CD4-positive, alpha-beta T cell (primary cell): Measurements from ENCODE around the gene GLP1R. TPM values are rescaled to one million over a fixed set of nuclear protein-coding genes. Genes with fewer than 3 reads are reported as not detected.

ENCODE experiments used
- ATAC-seq: fragments of 200-7000 bp; cut with Tn5 transposase; one replicate; pipeline ENCODE4 v1.10.0; 2022; ENCODE audit warnings: mild to moderate bottlenecking; ENCODE audit not compliant: poor library complexity
- CTCF ChIA-PET: fragments of 350-600 bp; sonication (Branson Sonifier 250); formaldehyde crosslinking; loops from one replicate; lab custom pipeline; 2021; ENCODE audit warnings: antibody characterized with exemption, inconsistent platforms; lab: Charles Lee
- POLR2A ChIA-PET: fragments of 350-600 bp; sonication (Branson Sonifier 250); formaldehyde crosslinking; loops from one replicate; lab custom pipeline; 2021; ENCODE audit warnings: antibody characterized with exemption, inconsistent platforms; lab: Charles Lee
- DNase-seq, 14 experiments: peaks; one replicate each; pipeline ENCODE4 v3.0.0-alpha.2; 2013 to 2020; ENCODE audit warnings: mixed read lengths in 2 of 14
- H3K27ac ChIP-seq, 2 donors: one replicate each; pipeline versions ENCODE4 v1.5.1 to v1.7.0; 2013; ENCODE audit warnings: low read length in 2 of 2, low read depth in 1 of 2, mild to moderate bottlenecking in 1 of 2
- H3K27me3 ChIP-seq, 2 experiments: 1 replicate in 1 of 2; 2 replicates in 1 of 2; pipeline versions ENCODE4 v1.6.1 to v1.7.0; 2013; ENCODE audit warnings: low read length in 2 of 2, control low read depth in 1 of 2, mild to moderate bottlenecking in 1 of 2, moderate library complexity in 1 of 2; ENCODE audit not compliant: insufficient read depth in 2 of 2, control insufficient read depth in 1 of 2
- H3K36me3 ChIP-seq: one replicate; pipeline ENCODE4 v1.6.1; 2013; ENCODE audit warnings: low read length, control low read depth; ENCODE audit not compliant: insufficient read depth
- H3K4me1 ChIP-seq: one replicate; pipeline ENCODE4 v1.6.1; 2013; ENCODE audit warnings: low read length, control low read depth; ENCODE audit not compliant: insufficient read depth
- H3K4me3 ChIP-seq: one replicate; pipeline ENCODE4 v1.5.1; 2013; ENCODE audit warnings: mild to moderate bottlenecking, low read length, moderate library complexity
- H3K9me3 ChIP-seq, 2 experiments: 1 replicate in 1 of 2; 2 replicates in 1 of 2; pipeline versions ENCODE4 v1.6.1 to v1.7.0; 2013; ENCODE audit warnings: low read length in 2 of 2, mild to moderate bottlenecking in 2 of 2, control low read depth in 1 of 2, moderate library complexity in 1 of 2; ENCODE audit not compliant: control insufficient read depth in 1 of 2, insufficient read depth in 1 of 2
- H3K27ac Mint-ChIP-seq: one replicate; pipeline ENCODE4 v1.8.0; 2020; ENCODE audit warnings: mixed read lengths
- H3K27me3 Mint-ChIP-seq: one replicate; pipeline ENCODE4 v1.8.0; 2021; ENCODE audit warnings: mixed read lengths
- H3K36me3 Mint-ChIP-seq: one replicate; pipeline ENCODE4 v1.8.0; 2021; ENCODE audit warnings: low read depth, mixed read lengths
- H3K4me1 Mint-ChIP-seq: one replicate; pipeline ENCODE4 v1.8.0; 2021; ENCODE audit warnings: low read depth, mixed read lengths
- H3K4me3 Mint-ChIP-seq: one replicate; pipeline ENCODE4 v1.8.0; 2020; ENCODE audit warnings: mild to moderate bottlenecking, mixed read lengths
- H3K9me3 Mint-ChIP-seq: one replicate; pipeline ENCODE4 v1.8.0; 2020; ENCODE audit warnings: mixed read lengths
- CTCF ChIP-seq: fragments of 200-600 bp; IDR thresholded peaks from one replicate; pipeline ENCODE4 v1.8.0; 2022; ENCODE audit warnings: antibody characterized with exemption, mild to moderate bottlenecking
- intact Hi-C, 2 experiments: fragments of 100-400 bp; cut with DNase I in 1 of 2; cut with micrococcal nuclease in 1 of 2; formaldehyde crosslinking; loops; one replicate each; pipeline versions ENCODE4 v1.15.1 to v1.9.0; 2023 to 2025; cut with DNase I, micrococcal nuclease
- polyA plus RNA-seq, 2 donors: library from polyadenylated mRNA; unstranded; fragments of 120-200 nt; gene quantifications; one replicate each; pipeline ENCODE4 v1.2.1, GENCODE V29; 2013
- total RNA-seq, 174 experiments: library from RNA in 2 of 174; stranded (reverse) in 2 of 174; gene quantifications; one replicate each; pipeline ENCODE4 v1.2.3 and lab custom pipeline; 2021 to 2026

Gene GLP1R
- total RNA-seq (not detected), total RNA-seq (lab: John Stamatoyannopoulos, UW) (0 to 0.98 (median 0.06) reads per million in 172 experiments)
- 0.01 TPM for polyA plus RNA-seq (2013, experiment 1 of 2)
- 0.03 TPM for polyA plus RNA-seq (2013, experiment 2 of 2)

DNA sequence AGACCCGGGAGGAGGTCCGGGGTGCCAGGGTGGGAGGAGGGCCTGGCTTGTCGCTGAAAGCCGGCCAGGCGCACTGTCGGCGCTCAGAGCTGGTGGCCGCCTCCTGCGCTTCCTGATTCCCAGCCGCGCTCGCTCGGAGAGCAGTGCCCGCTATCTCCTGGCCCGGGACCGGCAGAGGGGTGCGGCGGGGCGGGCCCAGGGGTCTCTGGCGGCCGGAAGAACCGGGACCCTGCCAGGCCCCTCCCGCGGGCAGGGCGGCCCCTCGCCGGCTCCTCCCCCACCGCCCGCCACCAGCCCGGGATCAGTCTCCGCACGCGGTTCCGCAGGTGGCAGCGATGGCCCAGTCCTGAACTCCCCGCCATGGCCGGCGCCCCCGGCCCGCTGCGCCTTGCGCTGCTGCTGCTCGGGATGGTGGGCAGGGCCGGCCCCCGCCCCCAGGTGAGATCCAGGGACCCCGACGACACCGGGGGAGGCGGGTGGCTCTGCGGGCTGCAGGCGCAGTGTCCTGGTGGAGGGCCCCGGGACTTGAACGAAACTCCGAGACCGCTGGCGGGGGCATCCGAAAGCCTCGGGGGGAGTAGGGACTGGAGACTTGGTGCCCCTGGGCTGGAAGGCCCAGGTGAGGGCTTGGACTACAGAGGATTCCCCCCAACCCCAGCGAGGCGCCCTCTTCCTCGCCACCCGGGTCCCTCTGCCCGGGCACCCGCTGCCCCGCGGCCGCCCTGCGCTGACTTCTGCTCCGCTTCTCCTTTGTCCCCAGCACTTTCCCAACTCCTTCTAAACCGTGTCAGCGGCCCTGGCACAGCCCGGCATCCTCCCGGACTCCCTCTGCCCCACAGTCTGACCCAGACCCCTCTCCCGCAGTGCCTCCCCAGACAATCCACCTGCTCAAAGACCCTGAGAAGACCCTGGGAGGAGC is at the start of gene GLP1R:
Gene GLP1R, plus strand, starts transcription at position 301 of the 919 bp plus-strand sequence. Its CDS starts 60 bp downstream, at position 361.
- no peak for ATAC-seq
- intact Hi-C loops: no loop called here
- H3K27me3 Mint-ChIP-seq: peaks cover 54% of the 10 kb centered on the region

GRCh38 chr6:39003072-39003471 is 45.5 kb upstream of the GLP1R start:
- H3K9me3 Mint-ChIP-seq: no peaks in the 10 kb centered on the region
- Histone ChIP-seq H3K27me3 (peaks cover 4 to 33% of the 10 kb centered on the region in 2 experiments), H3K9me3 (no peaks in the 10 kb centered on the region), H3K4me1 (no peaks in the 10 kb centered on the region), H3K27ac (no peak overlapping the region), H3K36me3 (no peaks in the 10 kb centered on the region), H3K4me3 (no peak overlapping the region)
- TF ChIP-seq CTCF: no peak
- H3K27me3 Mint-ChIP-seq: peaks cover 46% of the 10 kb centered on the region
- DNase-seq (peak in 2 of 14 experiments; percentile 1 to 5), ATAC-seq (no peak)
- CTCF ChIA-PET: interaction anchor here (0.6 kb wide), 1 partner anchor 358 kb away, joined by 3 read pairs; no protein-coding TSS in a partner anchor
- H3K36me3 Mint-ChIP-seq: no peaks in the 10 kb centered on the region
- no peak overlapping the region for H3K27ac Mint-ChIP-seq
- H3K4me1 Mint-ChIP-seq: no peaks in the 10 kb centered on the region
- POLR2A ChIA-PET: no interaction called here
- intact Hi-C loops: loop anchor here in 1 of 2 experiments (2.0 kb wide), 1 partner anchor 300 kb away; no protein-coding TSS in a partner anchor
- no peak overlapping the region for H3K4me3 Mint-ChIP-seq

More for the DNA sequence above, at the start of gene GLP1R:
- H3K36me3 Mint-ChIP-seq: no peaks in the 10 kb centered on the region
- H3K36me3 ChIP-seq: no peaks in the 10 kb centered on the region
- H3K27ac ChIP-seq: no peak within 1 kb of the TSS
- no peak for TF ChIP-seq CTCF
- H3K4me1 Mint-ChIP-seq: peaks cover 17% of the 10 kb centered on the region
- H3K9me3 ChIP-seq: peaks cover 0 to 6% of the 10 kb centered on the region in 2 experiments
- H3K27me3 ChIP-seq: peaks cover 26 to 41% of the 10 kb centered on the region in 2 experiments
- no peaks in the 10 kb centered on the region for H3K9me3 Mint-ChIP-seq
- H3K4me3 ChIP-seq: peak within 1 kb of the TSS; percentile 19
- peaks cover 12% of the 10 kb centered on the region for H3K4me1 ChIP-seq
- DNase-seq: no peak
- no peak within 1 kb of the TSS for H3K27ac Mint-ChIP-seq
- POLR2A ChIA-PET: no interaction called here
- CTCF ChIA-PET: no interaction called here
- peak within 1 kb of the TSS; percentile 56 for H3K4me3 Mint-ChIP-seq

- DNase-seq (no peak), ATAC-seq (no peak)
- CTCF ChIA-PET: interaction anchor here (0.6 kb wide), 1 partner anchor 358 kb away, joined by 3 read pairs; no protein-coding TSS in a partner anchor
- intact Hi-C loops: loop anchor here in 1 of 2 experiments (2.0 kb wide), 1 partner anchor 299 kb away; no protein-coding TSS in a partner anchor
- POLR2A ChIA-PET: no interaction called here
- H3K36me3 ChIP-seq: no peaks in the 10 kb centered on the region
- H3K27ac ChIP-seq: no peak overlapping the region
- Mint-ChIP-seq H3K4me3 (no peak overlapping the region), H3K27ac (no peak overlapping the region), H3K36me3 (no peaks in the 10 kb centered on the region), H3K9me3 (no peaks in the 10 kb centered on the region), H3K4me1 (no peaks in the 10 kb centered on the region), H3K27me3 (peaks cover 47% of the 10 kb centered on the region)
- H3K9me3 ChIP-seq: no peaks in the 10 kb centered on the region
- TF ChIP-seq CTCF: no peak
- no peaks in the 10 kb centered on the region for H3K4me1 ChIP-seq
- H3K27me3 ChIP-seq: peaks cover 7 to 37% of the 10 kb centered on the region in 2 experiments
- no peak overlapping the region for H3K4me3 ChIP-seq
These were observed 45.1 kb upstream of the GLP1R start for GRCh38 chr6:39003492-39003891.
